HepG2 (cell line): ENCODE data around the gene ZKSCAN1. TPM values are rescaled to one million over a fixed set of nuclear protein-coding genes. Genes with fewer than 3 reads are reported as not detected.

Experiments used
- ATF1 ChIP-seq: IDR thresholded peaks from 2 replicates; pipeline ENCODE4 v1.6.1; 2016; ENCODE audit warnings: mild to moderate bottlenecking, control low read depth
- FLYWCH1 ChIP-seq: sonication (generic); formaldehyde crosslinking; IDR thresholded peaks from 2 replicates; pipeline ENCODE4 v1.8.1; 2023; ENCODE audit warnings: mild to moderate bottlenecking, missing genetic modification reagents
- HNF4G ChIP-seq, 2 experiments: sonication (generic) in 1 of 2; formaldehyde crosslinking in 1 of 2; IDR thresholded peaks; 2 replicates each; pipeline versions ENCODE4 v1.4.0 to v1.6.1; 2011 to 2020; ENCODE audit warnings: borderline replicate concordance in 2 of 2, low read depth in 2 of 2, mild to moderate bottlenecking in 2 of 2, low read length in 1 of 2, missing genetic modification reagents in 1 of 2, moderate library complexity in 1 of 2
- KLF12 ChIP-seq: sonication (generic); formaldehyde crosslinking; IDR thresholded peaks from 2 replicates; pipeline ENCODE4 v1.4.0; 2020; ENCODE audit warnings: missing genetic modification reagents, borderline replicate concordance
- NR2F6 ChIP-seq, 2 experiments: IDR thresholded peaks; 2 replicates each; pipeline ENCODE4 v1.6.1; 2016; ENCODE audit warnings: antibody characterized with exemption in 1 of 2, mild to moderate bottlenecking in 1 of 2
- PAXIP1 ChIP-seq: sonication (generic); formaldehyde crosslinking; conservative IDR thresholded peaks from 2 replicates; pipeline ENCODE4 v1.4.0; 2020; ENCODE audit warnings: mild to moderate bottlenecking, missing genetic modification reagents, moderate library complexity
- SOX6 ChIP-seq, 2 experiments: fragments of 450-650 bp in 1 of 2; sonication (generic) in 1 of 2; formaldehyde crosslinking in 1 of 2; IDR thresholded peaks; 2 replicates each; pipeline versions ENCODE4 v1.4.0 to v1.6.1; 2017 to 2020; ENCODE audit warnings: antibody characterized with exemption in 1 of 2, mild to moderate bottlenecking in 1 of 2, missing genetic modification reagents in 1 of 2
- USF2 ChIP-seq, 2 experiments: sonication (generic) in 1 of 2; formaldehyde crosslinking in 1 of 2; IDR thresholded peaks; 2 replicates each; pipeline versions ENCODE4 v1.5.1 to v1.6.1; 2011 to 2020; ENCODE audit warnings: borderline replicate concordance in 1 of 2, low read depth in 1 of 2, low read length in 1 of 2, mild to moderate bottlenecking in 1 of 2, missing genetic modification reagents in 1 of 2, moderate library complexity in 1 of 2
- ZNF225 ChIP-seq: sonication (generic); formaldehyde crosslinking; IDR thresholded peaks from 2 replicates; pipeline ENCODE4 v1.4.0; 2020; ENCODE audit warnings: mild to moderate bottlenecking, missing genetic modification reagents
- ZNF558 ChIP-seq: sonication (generic); formaldehyde crosslinking; IDR thresholded peaks from 2 replicates; pipeline ENCODE4 v1.9.0; 2022; ENCODE audit warnings: mild to moderate bottlenecking, missing genetic modification reagents, borderline replicate concordance
- ZNF607 ChIP-seq: sonication (generic); formaldehyde crosslinking; IDR thresholded peaks from 2 replicates; pipeline ENCODE4 v1.5.1; 2020; ENCODE audit warnings: missing genetic modification reagents, mild to moderate bottlenecking, borderline replicate concordance
- ZNF652 ChIP-seq: IDR thresholded peaks from 2 replicates; pipeline ENCODE4 v1.6.1; 2016; ENCODE audit warnings: low read depth, borderline replicate concordance
- ZNF777 ChIP-seq: sonication (generic); formaldehyde crosslinking; IDR thresholded peaks from 2 replicates; pipeline ENCODE4 v1.4.0; 2020; ENCODE audit warnings: missing genetic modification reagents
- ZSCAN22 ChIP-seq: sonication (generic); formaldehyde crosslinking; IDR thresholded peaks from 2 replicates; pipeline ENCODE4 v1.4.0; 2020; ENCODE audit warnings: mild to moderate bottlenecking, missing genetic modification reagents
- ZSCAN31 ChIP-seq: sonication (generic); formaldehyde crosslinking; IDR thresholded peaks from 2 replicates; pipeline ENCODE4 v1.5.0; 2020; ENCODE audit warnings: low read depth, mild to moderate bottlenecking, missing genetic modification reagents
- ZZZ3 ChIP-seq: sonication (generic); formaldehyde crosslinking; IDR thresholded peaks from 2 replicates; pipeline ENCODE4 v1.4.0; 2020; ENCODE audit warnings: missing genetic modification reagents, mild to moderate bottlenecking, borderline replicate concordance
- polyA plus RNA-seq, 8 experiments: library from polyadenylated mRNA; depleted of rRNA in 3 of 8; stranded (reverse) in 7 of 8; unstranded in 1 of 8; fragments of >200 nt; fragmentation: Illumina TruSeq in 4 of 8; extraction: Trizol in 4 of 8; gene quantifications; 2 replicates each; pipeline versions ENCODE4 v1.2.1 to v1.2.3, GENCODE V29; 2011 to 2016; ENCODE audit warnings: low read depth in 4 of 8, missing spikeins in 1 of 8, mixed read lengths in 1 of 8; ENCODE audit not compliant: insufficient read depth in 1 of 8
- total RNA-seq, 5 experiments: library from RNA; depleted of rRNA; stranded (reverse); fragments of >200 nt; fragmentation: Illumina TruSeq; extraction: Trizol; gene quantifications; 2 replicates each; pipeline ENCODE4 v1.2.3, GENCODE V29; 2016; ENCODE audit warnings: low read depth in 1 of 5
- TF ChIP-seq, protein P1 (sequence below): sonication (generic); formaldehyde crosslinking; IDR thresholded peaks from 2 replicates; pipeline ENCODE4 v1.4.0; 2020; ENCODE audit warnings: mild to moderate bottlenecking, low read depth, missing genetic modification reagents
- TF ChIP-seq, protein P2 (sequence below): sonication (generic); formaldehyde crosslinking; IDR thresholded peaks from 2 replicates; pipeline ENCODE4 v1.4.0; 2020; ENCODE audit warnings: missing genetic modification reagents

Gene ZKSCAN1
- total and polyA plus RNA-seq, 2 of the 13 experiments (the other 11 are each of a cell fraction or from before 2014, with no cell fraction given): 46.4 to 60.6 TPM

GRCh38 chr7:100079024-100079560 is 63.7 kb downstream of the ZKSCAN1 start (continued):
- TF ChIP-seq ZNF652 (CRISPR knock-in tag) (peak; percentile 35; the same call in 1 of the 2 replicates), ZNF607 (CRISPR knock-in tag) (no peak), ZZZ3 (no peak), SOX6 (IDR thresholded peaks at IDR 0.05) (no peak), SOX6 (CRISPR knock-in tag; IDR thresholded peaks at IDR 0.05) (peak; percentile 84), PAXIP1 (CRISPR knock-in tag) (peak; percentile 82), ZSCAN31 (CRISPR knock-in tag) (no peak), USF2 (IDR thresholded peaks at IDR 0.05; ENCODE audit: low read depth, low read length) (no peak), USF2 (CRISPR knock-in tag; IDR thresholded peaks at IDR 0.05; ENCODE audit: borderline replicate concordance) (no peak), KLF12 (CRISPR knock-in tag) (no peak), ZSCAN22 (CRISPR knock-in tag) (no peak), ZNF777 (CRISPR knock-in tag) (no peak), ZNF225 (CRISPR knock-in tag) (no peak), HNF4G (IDR thresholded peaks at IDR 0.05; ENCODE audit: borderline replicate concordance, low read depth, low read length) (peak; percentile 90), HNF4G (CRISPR knock-in tag; IDR thresholded peaks at IDR 0.05; ENCODE audit: borderline replicate concordance, low read depth) (peak; percentile 84; the same call in 1 of the 2 replicates), ATF1 (CRISPR knock-in tag) (0 out of 2 replicates have a peak, but pooled peaks have one; percentile 24), ZNF558 (CRISPR knock-in tag) (no peak), NR2F6 (IDR thresholded peaks at IDR 0.05) (peak; percentile 94), NR2F6 (CRISPR knock-in tag; IDR thresholded peaks at IDR 0.05) (peak; percentile 97), FLYWCH1 (CRISPR knock-in tag) (no peak)
- TF ChIP-seq, protein P1, sequence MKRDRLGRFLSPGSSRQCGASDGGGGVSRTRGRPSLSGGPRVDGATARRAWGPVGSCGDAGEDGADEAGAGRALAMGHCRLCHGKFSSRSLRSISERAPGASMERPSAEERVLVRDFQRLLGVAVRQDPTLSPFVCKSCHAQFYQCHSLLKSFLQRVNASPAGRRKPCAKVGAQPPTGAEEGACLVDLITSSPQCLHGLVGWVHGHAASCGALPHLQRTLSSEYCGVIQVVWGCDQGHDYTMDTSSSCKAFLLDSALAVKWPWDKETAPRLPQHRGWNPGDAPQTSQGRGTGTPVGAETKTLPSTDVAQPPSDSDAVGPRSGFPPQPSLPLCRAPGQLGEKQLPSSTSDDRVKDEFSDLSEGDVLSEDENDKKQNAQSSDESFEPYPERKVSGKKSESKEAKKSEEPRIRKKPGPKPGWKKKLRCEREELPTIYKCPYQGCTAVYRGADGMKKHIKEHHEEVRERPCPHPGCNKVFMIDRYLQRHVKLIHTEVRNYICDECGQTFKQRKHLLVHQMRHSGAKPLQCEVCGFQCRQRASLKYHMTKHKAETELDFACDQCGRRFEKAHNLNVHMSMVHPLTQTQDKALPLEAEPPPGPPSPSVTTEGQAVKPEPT (CRISPR knock-in tag): peak; percentile 67; the same call in 1 of the 2 replicates
- TF ChIP-seq, protein P2, sequence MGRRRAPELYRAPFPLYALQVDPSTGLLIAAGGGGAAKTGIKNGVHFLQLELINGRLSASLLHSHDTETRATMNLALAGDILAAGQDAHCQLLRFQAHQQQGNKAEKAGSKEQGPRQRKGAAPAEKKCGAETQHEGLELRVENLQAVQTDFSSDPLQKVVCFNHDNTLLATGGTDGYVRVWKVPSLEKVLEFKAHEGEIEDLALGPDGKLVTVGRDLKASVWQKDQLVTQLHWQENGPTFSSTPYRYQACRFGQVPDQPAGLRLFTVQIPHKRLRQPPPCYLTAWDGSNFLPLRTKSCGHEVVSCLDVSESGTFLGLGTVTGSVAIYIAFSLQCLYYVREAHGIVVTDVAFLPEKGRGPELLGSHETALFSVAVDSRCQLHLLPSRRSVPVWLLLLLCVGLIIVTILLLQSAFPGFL (CRISPR knock-in tag): no peak
